Measurements from ENCODE around the gene HABP2. TPM values are rescaled to one million over a fixed set of nuclear protein-coding genes. Genes with fewer than 3 reads are reported as not detected.

The HABP2 gene
- total RNA-seq, 1 experiment from 2014 or later: not detected

- Mint-ChIP-seq H3K9me3 (no peaks in the 10 kb centered on the region), H3K4me1 (peaks cover 53 to 58% of the 10 kb centered on the region in 2 experiments), H3K27ac (no peak overlapping the region; a peak in 2 of 7 replicates), H3K27me3 (ENCODE audit: low read depth) (peaks cover 59% of the 10 kb centered on the region), H3K4me3 (no peak overlapping the region), H3K36me3 (ENCODE audit: insufficient read depth in 1 of 3, low read depth in 3 of 3) (no peaks in the 10 kb centered on the region)
- H3K79me2 ChIP-seq (ENCODE audit: insufficient read depth, low read length): no peaks in the 10 kb centered on the region
- H3K9me3 ChIP-seq (ENCODE audit: control insufficient read depth, low read depth, low read length): no peaks in the 10 kb centered on the region
- no peaks in the 10 kb centered on the region for H3K23me2 ChIP-seq (ENCODE audit: insufficient read length, low read depth, low read length, poor library complexity, severe bottlenecking)
- no peak overlapping the region for H3K4ac ChIP-seq (ENCODE audit: low read depth, low read length)
- no peak overlapping the region for H2AK5ac ChIP-seq (ENCODE audit: insufficient read length, low read length)
- H3T11ph ChIP-seq (ENCODE audit: low read length): no peak overlapping the region
- H3K56ac ChIP-seq (ENCODE audit: insufficient read length, low read depth, low read length): no peak overlapping the region
- H2AFZ ChIP-seq (ENCODE audit: low read length): no peak overlapping the region
- H3K14ac ChIP-seq (ENCODE audit: insufficient read depth, low read length): no peak overlapping the region
- TF ChIP-seq, protein P1, sequence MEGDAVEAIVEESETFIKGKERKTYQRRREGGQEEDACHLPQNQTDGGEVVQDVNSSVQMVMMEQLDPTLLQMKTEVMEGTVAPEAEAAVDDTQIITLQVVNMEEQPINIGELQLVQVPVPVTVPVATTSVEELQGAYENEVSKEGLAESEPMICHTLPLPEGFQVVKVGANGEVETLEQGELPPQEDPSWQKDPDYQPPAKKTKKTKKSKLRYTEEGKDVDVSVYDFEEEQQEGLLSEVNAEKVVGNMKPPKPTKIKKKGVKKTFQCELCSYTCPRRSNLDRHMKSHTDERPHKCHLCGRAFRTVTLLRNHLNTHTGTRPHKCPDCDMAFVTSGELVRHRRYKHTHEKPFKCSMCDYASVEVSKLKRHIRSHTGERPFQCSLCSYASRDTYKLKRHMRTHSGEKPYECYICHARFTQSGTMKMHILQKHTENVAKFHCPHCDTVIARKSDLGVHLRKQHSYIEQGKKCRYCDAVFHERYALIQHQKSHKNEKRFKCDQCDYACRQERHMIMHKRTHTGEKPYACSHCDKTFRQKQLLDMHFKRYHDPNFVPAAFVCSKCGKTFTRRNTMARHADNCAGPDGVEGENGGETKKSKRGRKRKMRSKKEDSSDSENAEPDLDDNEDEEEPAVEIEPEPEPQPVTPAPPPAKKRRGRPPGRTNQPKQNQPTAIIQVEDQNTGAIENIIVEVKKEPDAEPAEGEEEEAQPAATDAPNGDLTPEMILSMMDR (conservative IDR thresholded peaks at IDR 0.05): no peak
- no peak overlapping the region for H4K91ac ChIP-seq (ENCODE audit: insufficient read length, low read depth, low read length)
- no peak overlapping the region for H2BK120ac ChIP-seq (ENCODE audit: low read depth, low read length, poor library complexity, severe bottlenecking)
- no peak overlapping the region for H3K23ac ChIP-seq (ENCODE audit: insufficient read length, low read depth, low read length)
- H2BK5ac ChIP-seq (ENCODE audit: insufficient read length, low read length): no peak overlapping the region
- no peak overlapping the region for H3K4me2 ChIP-seq (ENCODE audit: insufficient read depth, insufficient read length, low read length)
- H3K4me1 ChIP-seq (ENCODE audit: insufficient read depth, low read length): peaks cover 10% of the 10 kb centered on the region
- no peak overlapping the region for H2BK12ac ChIP-seq (ENCODE audit: insufficient read length, low read depth, low read length)
- no peaks in the 10 kb centered on the region for H4K20me1 ChIP-seq (ENCODE audit: control insufficient read depth, insufficient read depth, insufficient read length)
- no CpG with 5 or more reads among the region's 1 CpG for WGBS (ENCODE audit: extremely low coverage, insufficient read length, low lambda C conversion rate)
- no peaks in the 10 kb centered on the region; the same call in 1 of the 2 replicates for H3K27me3 ChIP-seq (ENCODE audit: insufficient read depth, low read length)
- no peak overlapping the region for H2BK15ac ChIP-seq (ENCODE audit: low read depth, low read length)
- no peak overlapping the region for H3K18ac ChIP-seq (ENCODE audit: insufficient read length, low read depth, low read length)
- H2BK20ac ChIP-seq (ENCODE audit: low read depth, low read length, poor library complexity, severe bottlenecking): no peak overlapping the region
- H4K8ac ChIP-seq (replicated peaks; ENCODE audit: insufficient read length, low read depth, low read length): no peak overlapping the region
- no peaks in the 10 kb centered on the region for H3K79me1 ChIP-seq (ENCODE audit: insufficient read depth, low read depth, low read length, poor library complexity, severe bottlenecking)
- H3K27ac ChIP-seq (ENCODE audit: insufficient read length, low read depth, low read length): no peak overlapping the region
- H3K9ac ChIP-seq (ENCODE audit: extremely low read depth, insufficient read length, low read length): no peak overlapping the region
- no peak overlapping the region for H4K5ac ChIP-seq (ENCODE audit: insufficient read length, low read depth, low read length)
- no peak for DNase-seq
Measured at GRCh38 chr10:113619401-113619800, 66.5 kb downstream of the HABP2 start.
